Esophagus muscularis mucosa (tissue), 4 donors: ENCODE results near the gene TPO. TPM values are rescaled to one million over a fixed set of nuclear protein-coding genes. Genes with fewer than 3 reads are reported as not detected.
"Not testable (repeated sequence)": the region's sequence is repeated elsewhere in the genome, so short reads cannot be mapped to it uniquely, and the experiment has no call there.

ENCODE experiments used
- DNase-seq: peaks from one replicate; pipeline ENCODE4 v3.0.0-alpha.2; 2017; ENCODE audit errors: extremely low spot score
- H3K27ac ChIP-seq, 4 donors: fragments of 200-600 bp; sonication (generic); replicated peaks in 1 of 4; 1 replicate in 3 of 4; 2 replicates in 1 of 4; pipeline ENCODE4 v1.5.1; 2016 to 2019; ENCODE audit warnings: mild to moderate bottlenecking in 1 of 4
- H3K27me3 ChIP-seq, 4 donors: fragments of 200-600 bp; sonication (generic); one replicate each; pipeline versions ENCODE4 v1.5.1 to v1.6.0; 2016 to 2019
- H3K36me3 ChIP-seq, 4 donors: fragments of 200-600 bp; sonication (generic); one replicate each; pipeline ENCODE4 v1.5.1; 2016 to 2019
- H3K4me1 ChIP-seq, 4 donors: fragments of 200-600 bp; sonication (generic); one replicate each; pipeline ENCODE4 v1.5.1; 2016 to 2019
- H3K4me3 ChIP-seq, 4 donors: fragments of 200-600 bp; sonication (generic); 1 replicate in 2 of 4; 2 replicates in 2 of 4; pipeline ENCODE4 v1.5.1; 2016 to 2019; ENCODE audit warnings: mild to moderate bottlenecking in 4 of 4, moderate library complexity in 1 of 4
- H3K9me3 ChIP-seq, 4 donors: fragments of 200-600 bp; sonication (generic); 1 replicate in 3 of 4; 2 replicates in 1 of 4; pipeline ENCODE4 v1.5.1; 2016 to 2019
- EP300 ChIP-seq: sonication (generic); formaldehyde crosslinking; IDR thresholded peaks from one replicate; pipeline ENCODE4 v1.6.1; 2017; ENCODE audit warnings: antibody characterized with exemption
- POLR2A ChIP-seq: fragments of 450-650 bp; IDR thresholded peaks from one replicate; pipeline ENCODE4 v1.6.1; 2017; ENCODE audit warnings: antibody characterized with exemption, moderate library complexity, mild to moderate bottlenecking, low read depth
- POLR2AphosphoS5 ChIP-seq, 2 donors: sonication (generic); formaldehyde crosslinking; IDR thresholded peaks; one replicate each; pipeline ENCODE4 v1.6.1; 2017; ENCODE audit warnings: antibody characterized with exemption in 2 of 2
- WGBS: methylation state at CpG from one replicate; pipeline ENCODE4 v1.1.5; 2018; 5-methylcytosine and 5-hydroxymethylcytosine counted together
- intact Hi-C: fragments of 100-400 bp; cut with DNase I; formaldehyde crosslinking; loops from one replicate; pipeline ENCODE4 v1.15.1; 2023
- total RNA-seq, 4 donors: library from RNA; depleted of rRNA; stranded (reverse); fragments of >200 nt; gene quantifications; one replicate each; pipeline versions ENCODE4 v1.1.0 to v1.2.1, GENCODE V29; 2016
- TF ChIP-seq, protein P1 (sequence below), 3 experiments: fragments of 200-600 bp in 2 of 3; fragments of 450-650 bp in 1 of 3; sonication (generic) in 2 of 3; IDR thresholded peaks; one replicate each; pipeline ENCODE4 v1.5.1; 2017 to 2019; ENCODE audit warnings: antibody characterized with exemption in 3 of 3, mild to moderate bottlenecking in 2 of 3, moderate library complexity in 1 of 3

Gene TPO
- total RNA-seq, 4 donors from 2014 or later, result 7.1 to 18.4 (median 10.4) TPM

DNA sequence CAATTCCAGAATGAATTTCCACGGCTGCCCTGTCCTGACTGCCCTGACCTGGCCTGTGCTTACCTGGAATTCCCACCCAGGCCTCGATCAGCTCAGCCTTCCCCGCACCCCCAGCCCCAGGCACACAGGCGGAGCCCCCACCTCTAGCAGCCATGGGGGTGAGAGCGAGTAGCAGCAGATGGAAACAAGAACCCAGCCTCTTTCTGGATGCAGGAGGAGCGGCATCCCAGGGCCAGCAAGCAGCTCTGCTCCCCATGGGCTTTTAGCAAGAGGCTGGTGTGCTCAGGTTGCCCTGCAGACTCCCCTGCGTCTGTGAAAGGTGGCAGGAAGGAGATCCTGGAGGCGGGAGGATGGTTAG is 101.8 kb downstream of the TPO start:
- 72% methylated on average over 7 of the region's 8 CpGs for WGBS
- Histone ChIP-seq H3K4me3 (no peak overlapping the region), H3K9me3 (no peaks in the 10 kb centered on the region), H3K27ac (no peak overlapping the region), H3K36me3 (peaks cover 0 to 20% (median 0%) of the 10 kb centered on the region in 4 donors), H3K27me3 (peaks cover 0 to 24% (median 0%) of the 10 kb centered on the region in 4 donors), H3K4me1 (peaks cover 0 to 10% (median 5%) of the 10 kb centered on the region in 4 donors)
- no peak for TF ChIP-seq EP300
- TF ChIP-seq, protein P1, sequence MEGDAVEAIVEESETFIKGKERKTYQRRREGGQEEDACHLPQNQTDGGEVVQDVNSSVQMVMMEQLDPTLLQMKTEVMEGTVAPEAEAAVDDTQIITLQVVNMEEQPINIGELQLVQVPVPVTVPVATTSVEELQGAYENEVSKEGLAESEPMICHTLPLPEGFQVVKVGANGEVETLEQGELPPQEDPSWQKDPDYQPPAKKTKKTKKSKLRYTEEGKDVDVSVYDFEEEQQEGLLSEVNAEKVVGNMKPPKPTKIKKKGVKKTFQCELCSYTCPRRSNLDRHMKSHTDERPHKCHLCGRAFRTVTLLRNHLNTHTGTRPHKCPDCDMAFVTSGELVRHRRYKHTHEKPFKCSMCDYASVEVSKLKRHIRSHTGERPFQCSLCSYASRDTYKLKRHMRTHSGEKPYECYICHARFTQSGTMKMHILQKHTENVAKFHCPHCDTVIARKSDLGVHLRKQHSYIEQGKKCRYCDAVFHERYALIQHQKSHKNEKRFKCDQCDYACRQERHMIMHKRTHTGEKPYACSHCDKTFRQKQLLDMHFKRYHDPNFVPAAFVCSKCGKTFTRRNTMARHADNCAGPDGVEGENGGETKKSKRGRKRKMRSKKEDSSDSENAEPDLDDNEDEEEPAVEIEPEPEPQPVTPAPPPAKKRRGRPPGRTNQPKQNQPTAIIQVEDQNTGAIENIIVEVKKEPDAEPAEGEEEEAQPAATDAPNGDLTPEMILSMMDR (IDR thresholded peaks at IDR 0.05), result no peak
- TF ChIP-seq POLR2AphosphoS5 (IDR thresholded peaks at IDR 0.05), result no peak
- TF ChIP-seq POLR2A, result no peak
- intact Hi-C loops, result no loop called here
- no peak for DNase-seq

DNA sequence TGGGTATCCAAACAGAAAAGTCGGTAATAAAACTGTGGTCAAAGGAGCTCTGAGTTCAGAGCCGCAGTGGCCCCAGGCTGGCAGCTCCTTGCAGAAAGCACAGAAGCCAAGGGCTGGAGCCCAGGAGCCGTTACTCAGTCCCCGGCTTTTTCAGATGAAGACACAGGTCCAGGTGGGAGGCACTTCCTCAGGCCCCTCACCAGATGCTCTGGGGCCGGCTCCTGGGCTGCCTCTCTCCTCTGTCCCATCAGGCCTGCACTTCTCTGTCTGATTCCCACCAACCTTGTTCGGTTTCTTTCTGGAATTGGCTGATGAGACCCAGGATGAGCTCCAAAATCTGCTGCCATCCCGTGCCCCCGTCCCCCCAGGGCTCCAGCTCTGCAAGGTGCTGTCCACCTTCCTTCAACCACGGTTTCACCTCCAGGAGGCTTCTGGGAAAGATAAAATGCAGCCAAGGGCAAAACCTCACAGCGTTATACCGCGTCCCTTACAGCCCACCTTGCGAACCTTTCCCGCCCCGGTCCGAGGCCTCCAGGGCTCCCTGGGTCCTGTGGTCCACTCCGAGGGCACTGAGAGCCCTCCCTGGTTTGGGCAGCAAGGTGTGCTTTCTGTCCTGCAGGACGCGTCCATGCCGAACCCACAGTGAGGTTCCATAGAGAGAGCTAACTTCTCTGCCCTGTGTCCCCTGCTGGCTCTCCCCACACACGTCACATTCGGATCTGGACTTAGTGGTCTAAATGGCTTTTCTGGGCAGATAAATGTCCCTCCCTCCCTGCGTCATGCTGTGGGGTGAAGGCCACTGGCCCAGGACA is 102.9 kb downstream of the TPO start:
- WGBS, result 91% methylated on average over 18 of the region's 23 CpGs
- H3K27me3 ChIP-seq, result peaks cover 0 to 24% (median 0%) of the 10 kb centered on the region in 4 donors
- H3K4me1 ChIP-seq, result peaks cover 0 to 10% (median 3%) of the 10 kb centered on the region in 4 donors
- TF ChIP-seq POLR2A (no peak), POLR2AphosphoS5 (IDR thresholded peaks at IDR 0.05) (no peak), EP300 (no peak)
- TF ChIP-seq, protein P1 (IDR thresholded peaks at IDR 0.05), result no peak
- intact Hi-C loops, result no loop called here
- H3K27ac ChIP-seq, result no peak overlapping the region
- H3K9me3 ChIP-seq, result no peaks in the 10 kb centered on the region
- no peak for DNase-seq
- H3K4me3 ChIP-seq, result no peak overlapping the region
- H3K36me3 ChIP-seq, result peaks cover 0 to 23% (median 0%) of the 10 kb centered on the region in 4 donors

DNA sequence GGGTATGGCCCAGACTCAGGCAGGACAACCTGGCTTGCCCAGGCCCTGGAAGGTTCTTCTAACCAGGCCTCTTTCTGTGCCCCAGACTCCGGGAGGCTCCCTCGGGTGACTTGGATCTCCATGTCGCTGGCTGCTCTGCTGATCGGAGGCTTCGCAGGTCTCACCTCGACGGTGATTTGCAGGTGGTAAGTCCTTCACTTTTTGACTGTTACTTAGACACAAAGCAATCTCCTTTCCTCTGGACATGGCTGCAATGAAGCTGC is 103.5 kb downstream of the TPO start:
- H3K9me3 ChIP-seq, result no peaks in the 10 kb centered on the region
- H3K36me3 ChIP-seq, result peaks cover 0 to 26% (median 0%) of the 10 kb centered on the region in 4 donors
- H3K4me3 ChIP-seq, result no peak overlapping the region
- TF ChIP-seq EP300, result no peak
- TF ChIP-seq, protein P1 (IDR thresholded peaks at IDR 0.05), result no peak
- TF ChIP-seq POLR2AphosphoS5 (IDR thresholded peaks at IDR 0.05), result no peak
- TF ChIP-seq POLR2A, result no peak
- DNase-seq, result no peak
- intact Hi-C loops, result no loop called here
- H3K27me3 ChIP-seq, result peaks cover 0 to 19% (median 0%) of the 10 kb centered on the region in 4 donors
- H3K4me1 ChIP-seq, result peaks cover 0 to 10% (median 3%) of the 10 kb centered on the region in 4 donors
- no peak overlapping the region for H3K27ac ChIP-seq
- WGBS, result 98% methylated on average over 7 of the region's 7 CpGs

DNA sequence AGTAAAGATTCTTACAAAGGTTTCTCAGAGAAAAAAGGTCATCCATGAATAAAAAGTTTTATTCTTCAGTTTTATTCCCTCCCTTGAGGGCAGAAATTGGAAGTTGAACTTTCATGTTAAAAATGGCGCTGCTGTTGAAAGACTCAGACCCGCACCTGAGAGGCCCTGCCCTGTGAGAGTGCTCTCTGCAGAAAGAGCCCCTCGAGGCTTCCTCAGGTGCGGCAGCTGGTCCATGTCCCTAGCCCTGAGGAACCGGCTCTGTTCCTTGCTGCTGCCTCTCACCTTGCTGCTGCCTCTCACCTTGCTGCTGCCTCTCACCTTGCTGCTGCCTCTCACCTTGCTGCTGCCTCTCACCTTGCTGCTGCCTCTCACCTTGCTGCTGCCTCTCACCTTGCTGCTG is 104.0 kb downstream of the TPO start:
- Histone ChIP-seq H3K36me3 (peaks cover 0 to 26% (median 0%) of the 10 kb centered on the region in 4 donors), H3K27me3 (peaks cover 0 to 14% (median 0%) of the 10 kb centered on the region in 4 donors)
- 93% methylated on average over 5 of the region's 5 CpGs for WGBS
- H3K4me1 ChIP-seq, DNase-seq, H3K27ac ChIP-seq, intact Hi-C loops, H3K9me3 ChIP-seq, H3K4me3 ChIP-seq: not testable (repeated sequence)

DNA sequence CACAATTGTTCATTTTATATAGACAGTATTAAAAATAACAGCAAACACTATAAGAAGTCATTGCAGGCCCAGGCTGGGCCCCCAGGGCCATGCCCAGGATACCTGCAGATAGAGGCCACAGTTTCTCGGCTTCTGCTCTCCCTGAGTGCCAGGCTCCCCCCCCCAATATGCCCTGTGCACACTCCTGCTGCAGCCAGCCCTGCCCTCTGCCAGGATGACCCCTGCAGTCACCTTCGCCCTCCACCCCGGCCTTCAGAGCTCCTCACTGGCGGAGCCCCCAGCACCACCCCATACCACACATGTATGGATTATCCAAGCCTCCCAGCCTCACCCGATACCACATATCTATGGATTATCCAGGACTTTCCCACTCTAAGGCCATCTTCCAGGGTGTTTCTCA is 104.5 kb downstream of the TPO start:
- Histone ChIP-seq H3K36me3 (peaks cover 0 to 24% (median 0%) of the 10 kb centered on the region in 4 donors), H3K4me1 (peaks cover 0 to 10% (median 3%) of the 10 kb centered on the region in 4 donors), H3K4me3 (no peak overlapping the region), H3K27ac (no peak overlapping the region), H3K27me3 (peaks cover 0 to 9% (median 0%) of the 10 kb centered on the region in 4 donors), H3K9me3 (no peaks in the 10 kb centered on the region)
- TF ChIP-seq POLR2AphosphoS5 (IDR thresholded peaks at IDR 0.05), result no peak
- no peak for TF ChIP-seq EP300
- TF ChIP-seq, protein P1 (IDR thresholded peaks at IDR 0.05), result no peak
- intact Hi-C loops, result no loop called here
- DNase-seq, result no peak
- WGBS, result 94% methylated on average over 5 of the region's 5 CpGs
